NCI-H128 (cell line): ENCODE data around the gene KLF16.

ENCODE experiments used
- DNase-seq: peaks from one replicate; lab custom pipeline; 2025; ENCODE audit not compliant: unreplicated experiment; lab: John Stamatoyannopoulos, UW

KLF16 gene

DNA sequence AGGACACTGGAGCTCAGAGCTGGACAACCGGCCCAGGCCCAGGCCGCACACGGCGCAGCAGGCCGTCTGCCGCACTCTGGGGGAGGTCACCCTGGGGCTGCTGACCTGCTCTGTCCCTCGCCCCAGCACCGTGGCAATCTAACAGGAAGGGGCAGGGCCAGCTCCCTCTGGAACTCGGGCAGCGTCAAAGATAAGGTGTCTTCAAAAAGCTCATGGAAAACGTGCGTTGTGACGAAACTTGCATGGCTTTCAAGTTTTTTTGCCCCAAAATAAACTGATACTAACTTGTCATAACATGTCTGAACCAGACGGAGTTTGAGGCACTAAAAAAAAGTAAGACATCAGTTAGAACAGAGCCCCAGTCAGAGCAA is 39.1 kb downstream of the KLF16 start:
- no peak for DNase-seq

DNA sequence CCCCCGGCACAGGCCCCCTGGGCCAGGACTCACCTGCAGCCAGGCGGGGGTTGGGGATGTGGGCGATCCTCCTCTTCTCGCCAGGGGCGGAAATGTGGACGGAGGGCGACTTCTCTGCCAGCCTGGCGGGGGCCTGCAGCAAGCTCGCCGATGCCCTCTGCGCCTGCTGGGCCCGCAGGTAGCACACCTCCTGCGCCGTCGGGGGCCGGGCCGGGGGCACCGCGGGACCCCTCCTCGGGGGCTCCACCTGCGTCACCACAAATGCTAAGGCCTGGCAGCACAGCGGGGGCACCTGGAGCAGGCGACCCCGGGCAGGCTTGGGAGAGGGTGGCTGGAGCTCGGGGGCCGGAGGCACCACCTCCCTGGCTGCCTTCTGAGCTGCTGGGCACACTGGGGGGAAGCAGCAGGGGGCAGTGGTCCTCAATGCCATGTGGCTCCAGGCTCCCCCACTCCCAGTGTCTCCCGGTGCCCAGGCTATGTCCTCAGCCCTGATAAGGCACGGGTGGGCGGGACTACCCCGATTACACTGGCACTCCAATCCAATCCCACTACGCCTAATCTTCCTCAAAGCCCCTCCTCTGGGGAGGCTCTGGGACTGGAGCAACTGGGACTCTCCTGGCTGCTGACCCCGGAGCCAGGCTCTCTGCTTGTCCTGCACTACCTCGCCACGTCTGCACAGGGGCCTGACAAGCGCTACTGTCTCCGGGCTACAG is 39.7 kb downstream of the KLF16 start:
- no peak for DNase-seq

DNA sequence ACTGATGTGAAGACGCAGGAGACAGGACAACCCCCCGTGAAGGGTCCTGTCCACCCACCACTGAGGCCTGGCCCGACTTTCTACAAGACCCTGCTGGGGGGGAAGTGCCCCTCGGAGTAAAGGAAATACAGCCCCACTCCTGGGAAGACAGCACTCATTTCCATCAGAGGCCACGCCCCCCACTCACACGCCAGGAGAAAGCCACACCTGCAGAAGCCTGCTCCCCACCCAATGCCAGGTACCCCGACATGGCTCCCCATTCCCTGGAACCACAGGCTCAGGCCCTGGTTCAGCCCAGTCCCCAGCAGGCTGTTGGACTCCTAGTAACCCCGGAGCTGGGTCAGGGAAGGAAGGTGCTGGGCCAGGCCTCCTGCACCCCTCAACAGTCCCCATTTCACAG is 40.4 kb downstream of the KLF16 start:
- DNase-seq = no peak

DNA sequence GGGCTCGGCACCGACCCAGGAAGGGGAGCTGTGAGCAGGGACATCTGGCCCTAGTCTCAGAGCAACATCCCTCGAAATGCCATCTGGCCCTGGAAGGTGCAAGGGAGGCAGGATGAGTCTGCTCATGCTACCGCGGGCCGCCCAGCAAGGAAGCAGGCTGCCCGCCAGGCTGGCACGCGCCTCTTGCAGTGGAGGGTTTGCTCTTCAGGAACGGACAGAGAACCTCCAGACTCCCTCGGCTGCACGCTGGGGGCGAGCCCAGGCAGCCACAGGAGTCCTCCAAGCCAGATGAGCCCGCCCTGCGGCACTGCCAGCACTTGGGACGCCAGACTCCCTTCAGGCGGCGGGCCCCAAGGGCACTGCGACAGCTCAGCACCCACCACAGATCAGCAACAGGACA is 41.2 kb downstream of the KLF16 start:
- DNase-seq = no peak

DNA sequence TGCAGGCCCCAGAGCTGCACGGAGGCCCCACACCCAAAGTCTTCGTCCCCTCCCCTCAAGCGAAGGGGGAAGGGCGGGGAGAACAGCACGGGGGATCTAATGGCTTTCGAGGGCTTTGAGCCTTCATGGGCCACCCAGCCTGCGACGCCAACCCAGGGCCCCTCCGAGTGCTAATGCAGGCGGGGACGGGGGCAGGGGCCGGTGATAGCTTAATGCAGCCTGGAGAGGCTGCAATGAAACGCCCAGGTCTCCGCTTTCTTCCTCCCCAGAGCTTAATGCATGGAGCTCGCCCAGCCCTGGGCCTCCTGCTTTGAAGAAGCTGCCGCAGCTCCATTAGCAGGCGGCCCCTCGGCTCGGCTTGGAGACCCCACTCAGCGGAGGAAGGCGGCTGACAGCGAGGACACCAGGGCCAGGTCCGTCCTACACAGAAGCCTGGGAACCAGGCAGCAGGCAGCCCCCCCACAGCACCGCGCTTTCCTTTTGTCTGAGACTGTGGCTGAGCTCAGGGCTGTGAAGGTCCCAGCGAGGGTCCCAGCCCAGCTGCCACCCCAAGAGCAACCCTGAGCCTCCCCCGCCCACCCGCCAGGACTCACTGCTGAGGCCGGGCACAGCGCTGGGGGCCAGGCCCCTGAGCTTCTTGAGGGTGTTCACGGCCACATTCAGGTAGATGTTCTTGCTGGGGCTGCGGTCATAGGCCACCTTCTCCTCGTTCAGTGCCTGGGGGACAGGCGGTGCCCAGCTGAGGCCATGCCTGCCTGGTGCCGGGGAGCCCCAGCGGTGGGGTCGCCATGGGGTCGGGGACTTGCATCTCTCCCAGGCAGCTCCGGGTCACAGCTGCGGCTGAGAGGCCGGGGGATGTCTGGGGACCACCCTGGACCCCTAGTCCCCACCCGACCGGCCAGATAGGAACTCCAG is 43.8 kb downstream of the KLF16 start:
- no peak for DNase-seq

DNA sequence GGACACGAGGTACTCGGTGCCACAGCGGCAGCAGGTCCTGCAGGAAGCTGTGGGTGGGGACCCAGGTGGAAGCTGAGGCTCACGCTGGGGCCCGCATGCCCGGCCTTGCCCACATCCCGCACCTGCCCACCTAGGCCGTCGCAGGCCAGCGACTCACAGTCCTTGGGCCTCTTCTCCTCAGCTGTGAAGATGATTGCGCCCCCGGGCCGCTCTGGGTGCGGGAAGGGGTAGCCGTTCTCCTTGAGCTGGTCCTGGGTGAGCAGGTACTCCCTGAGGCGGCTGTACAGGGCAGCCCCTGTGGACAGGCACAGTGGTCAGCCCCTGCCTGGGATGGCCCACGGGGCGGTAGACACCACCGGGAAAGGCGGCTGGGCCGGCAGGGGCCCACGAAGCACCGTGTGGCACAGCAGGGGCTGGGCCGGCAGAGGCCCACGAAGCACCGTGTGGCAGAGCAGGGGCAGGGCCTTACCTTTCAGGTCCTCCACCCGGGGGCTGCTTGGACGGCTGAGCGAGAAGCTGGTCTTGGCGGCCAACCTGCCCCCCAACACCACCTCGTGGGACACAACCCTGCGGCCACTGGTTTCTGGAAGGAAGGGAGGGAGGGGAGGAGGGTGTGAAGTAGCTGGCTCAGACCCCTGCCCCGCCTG is 44.7 kb downstream of the KLF16 start:
- no peak for DNase-seq

DNA sequence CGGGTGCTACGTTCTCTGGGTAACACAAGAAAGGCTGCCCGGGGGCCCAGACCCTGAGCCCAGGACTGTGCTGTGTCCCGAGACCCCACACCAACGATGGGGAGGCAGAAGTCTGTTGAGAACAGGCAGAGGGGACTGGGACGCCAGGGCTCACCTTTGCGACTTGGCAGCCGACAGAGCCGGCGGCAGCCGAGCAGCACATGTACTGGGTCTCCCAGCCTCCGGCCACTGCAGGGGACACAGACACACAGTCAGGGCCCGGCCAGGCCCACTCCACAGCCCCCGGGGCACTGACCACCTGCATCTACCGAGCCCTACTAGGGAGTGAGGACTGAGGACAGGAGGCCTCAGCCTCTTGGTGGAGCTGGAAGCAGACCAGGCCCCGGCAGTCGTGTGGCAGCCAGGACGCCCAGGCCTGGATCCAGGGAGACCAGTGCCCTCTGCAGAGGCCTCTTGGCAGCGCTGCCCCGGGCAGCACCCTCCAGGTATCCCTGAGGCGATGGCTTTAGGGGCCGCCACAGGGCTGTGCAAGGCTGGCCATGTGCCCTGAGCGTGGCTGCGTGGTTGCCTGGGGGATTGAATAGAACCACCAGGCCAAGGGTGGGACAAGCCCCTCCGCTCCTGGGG is 45.7 kb downstream of the KLF16 start:
- DNase-seq = no peak

DNA sequence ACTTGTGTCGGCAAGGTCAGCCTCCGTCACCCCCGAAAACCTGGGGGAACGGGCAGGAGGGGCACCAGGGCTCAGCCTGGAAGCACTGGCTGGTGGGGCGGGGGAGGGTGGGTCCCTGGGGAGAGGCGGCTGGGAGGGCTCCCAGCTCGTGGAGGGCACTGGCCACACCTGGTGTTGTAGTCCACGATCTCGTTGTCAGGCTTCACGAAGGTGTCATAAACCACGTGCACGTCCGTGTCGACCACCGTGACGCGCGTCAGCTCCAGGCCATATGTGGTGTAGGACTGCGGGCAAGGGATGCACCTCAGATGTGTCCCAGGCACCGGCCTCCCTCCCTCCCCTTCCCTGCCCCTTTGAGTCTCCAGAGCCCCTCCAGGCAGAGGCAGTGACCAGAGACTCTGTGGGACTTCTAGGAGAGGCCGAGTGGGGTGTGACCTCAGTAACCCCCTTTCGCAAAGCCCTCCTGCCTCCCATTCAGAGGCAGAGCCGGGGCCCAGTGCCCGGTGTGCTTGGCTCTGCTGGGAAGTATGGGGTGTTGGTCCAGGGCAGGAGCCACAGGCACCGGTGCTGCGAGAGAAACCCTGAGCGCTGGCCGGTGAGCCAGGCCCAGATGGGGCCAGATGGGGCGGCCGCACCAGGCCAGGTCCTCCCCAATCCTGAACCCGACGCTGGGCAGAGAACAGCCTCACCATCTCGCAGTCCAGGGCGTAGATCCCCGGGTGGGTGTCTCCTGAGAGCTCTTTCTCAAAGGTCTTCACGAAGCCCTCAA is 46.7 kb downstream of the KLF16 start:
- no peak for DNase-seq

DNA sequence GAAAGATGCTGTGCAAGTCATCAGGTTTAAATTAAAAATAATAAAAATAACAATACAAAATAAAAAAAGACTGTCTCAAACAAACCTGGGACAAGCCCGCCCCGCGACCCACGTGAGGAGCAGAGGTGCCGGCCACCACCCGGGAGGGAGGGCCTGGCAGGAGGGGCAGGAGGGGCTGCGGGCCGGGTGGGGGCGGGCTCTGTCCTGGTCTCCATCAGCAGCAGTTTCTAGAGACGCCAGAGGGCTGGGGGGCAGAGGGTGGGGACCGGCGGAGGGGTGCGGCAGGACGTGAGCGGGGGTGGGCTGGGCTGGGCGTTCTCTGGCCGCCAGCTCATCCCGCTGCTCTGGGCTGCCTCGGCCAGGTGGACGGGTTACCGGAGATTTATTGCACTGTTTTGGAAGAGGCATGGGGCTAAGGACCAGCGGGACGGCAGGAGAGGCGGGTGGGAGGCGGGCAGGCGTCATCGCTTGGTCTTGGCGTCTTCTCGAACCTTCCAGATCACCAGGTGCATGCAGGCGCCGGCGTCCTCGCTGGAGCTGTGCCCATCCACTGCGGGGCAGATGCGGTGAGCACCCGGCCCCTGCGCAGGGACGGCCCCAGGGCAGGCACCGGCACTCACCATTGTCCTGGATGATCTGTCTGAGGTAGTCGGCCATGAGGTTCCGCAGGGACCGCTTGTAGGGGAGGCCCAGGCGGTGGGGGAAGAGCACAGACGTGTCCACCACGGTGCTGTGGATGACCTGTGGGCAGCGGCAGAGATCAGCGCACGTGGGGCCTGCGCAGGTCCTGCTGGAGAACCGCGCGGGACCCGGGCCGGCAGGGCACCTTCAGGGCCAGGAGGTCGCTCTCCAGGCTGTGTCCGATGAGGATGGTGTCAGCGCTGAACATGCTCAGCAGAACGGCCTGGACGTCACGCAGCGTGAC is 47.5 kb downstream of the KLF16 start:
- DNase-seq = no peak

DNA sequence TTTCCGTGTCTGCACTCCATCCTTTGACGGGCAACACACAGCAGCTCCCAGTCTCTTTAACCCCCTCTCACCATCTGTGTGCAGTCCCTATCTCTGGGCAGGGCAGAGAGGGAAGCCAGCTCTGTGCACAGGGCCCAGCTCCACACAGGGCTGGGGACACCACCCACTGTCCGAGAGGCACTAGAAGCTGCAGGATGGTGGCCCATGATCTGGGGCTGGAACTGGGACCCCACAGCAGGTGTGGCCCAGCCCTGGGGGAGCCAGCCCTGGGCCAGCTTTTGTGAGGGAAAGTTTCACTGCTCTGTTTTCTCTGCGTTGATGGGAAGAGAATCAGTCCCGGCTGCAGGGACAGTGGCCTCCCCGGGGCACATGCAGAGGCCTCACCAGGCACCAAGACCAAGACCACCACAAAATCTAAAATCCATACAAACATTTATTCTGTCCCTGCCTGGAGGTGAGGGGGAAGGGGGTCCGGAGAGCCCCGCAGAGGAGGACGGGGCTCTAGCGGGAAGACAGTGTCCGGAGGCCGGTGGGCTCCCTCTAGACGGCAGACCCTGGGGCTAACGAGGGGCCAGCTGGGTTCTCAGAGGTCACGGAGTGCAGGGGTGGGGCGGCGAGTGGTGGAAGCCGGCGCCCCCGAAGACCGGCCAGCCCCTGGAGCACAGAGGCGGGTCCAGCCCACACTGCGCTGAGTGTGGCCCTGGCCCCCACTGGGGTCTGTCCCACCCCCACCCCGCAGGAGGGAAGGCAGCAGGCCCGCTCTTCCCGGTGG is 48.4 kb downstream of the KLF16 start:
- no peak for DNase-seq

DNA sequence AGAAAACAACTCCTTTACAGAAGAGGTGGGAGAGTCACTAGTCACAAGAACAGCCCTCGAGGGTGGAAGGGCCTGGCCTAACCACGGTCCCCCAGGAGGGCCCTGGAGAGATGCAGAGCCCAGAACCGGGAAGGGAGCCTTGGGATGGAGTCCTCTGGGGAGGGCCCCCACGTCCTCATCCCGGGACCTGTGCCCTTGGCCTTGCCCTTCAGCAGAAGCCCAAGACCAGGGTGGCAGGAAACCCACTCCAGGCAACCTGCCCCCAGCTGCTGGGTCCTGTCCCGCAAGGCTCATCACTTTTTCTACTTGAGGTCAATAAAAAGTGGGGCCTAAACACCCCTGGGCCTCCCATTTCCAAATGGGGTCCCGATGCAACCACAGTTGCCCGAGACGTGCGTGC is 49.0 kb downstream of the KLF16 start:
- DNase-seq = no peak

DNA sequence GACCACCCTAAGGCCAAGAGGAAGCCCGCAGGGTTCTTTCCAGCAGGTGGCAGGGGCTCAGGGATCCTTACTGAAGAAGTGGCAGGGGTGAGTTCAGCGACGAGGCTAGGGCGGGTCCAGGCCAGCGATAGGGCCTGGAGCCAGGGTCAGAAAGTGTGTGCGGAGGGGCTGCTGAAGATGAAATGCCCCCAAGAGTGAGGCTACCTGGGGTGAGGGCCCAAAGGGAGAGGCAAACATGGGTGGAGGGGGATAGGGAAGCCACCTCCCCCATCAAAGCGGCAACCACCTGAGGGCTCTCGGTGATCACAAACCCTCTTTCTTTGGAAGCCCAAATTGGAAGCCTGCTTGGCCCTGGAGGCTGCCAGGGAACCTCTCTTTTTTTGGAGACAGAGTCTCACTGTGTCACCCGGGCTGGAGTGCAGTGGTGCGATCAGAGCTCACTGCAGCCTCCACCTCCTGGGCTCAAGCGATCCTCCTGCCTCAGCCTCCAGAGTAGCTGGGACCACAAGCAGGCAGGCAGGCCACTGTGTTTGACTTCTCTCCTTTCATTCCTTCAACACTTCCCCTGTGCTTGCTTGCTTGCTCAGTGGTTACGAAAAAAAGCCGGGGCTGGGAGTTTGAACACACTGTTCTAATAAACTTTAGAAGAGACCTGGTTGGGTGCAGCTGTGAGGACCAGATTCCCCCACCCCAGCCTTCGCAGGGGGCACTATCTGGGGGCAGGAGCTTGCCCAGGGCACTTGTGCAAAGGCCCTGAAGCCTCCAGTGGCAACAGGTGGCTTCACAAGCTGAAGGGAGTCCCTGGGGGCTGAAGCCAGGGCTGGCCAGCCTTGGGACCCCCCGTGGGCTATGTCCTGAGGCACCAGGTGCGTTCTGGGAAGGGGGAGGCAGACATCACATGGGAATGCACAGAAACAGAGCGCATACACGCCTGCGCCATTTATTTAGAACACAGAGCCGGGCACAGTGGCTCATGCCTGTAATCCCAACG is 49.9 kb downstream of the KLF16 start:
- no peak for DNase-seq

DNA sequence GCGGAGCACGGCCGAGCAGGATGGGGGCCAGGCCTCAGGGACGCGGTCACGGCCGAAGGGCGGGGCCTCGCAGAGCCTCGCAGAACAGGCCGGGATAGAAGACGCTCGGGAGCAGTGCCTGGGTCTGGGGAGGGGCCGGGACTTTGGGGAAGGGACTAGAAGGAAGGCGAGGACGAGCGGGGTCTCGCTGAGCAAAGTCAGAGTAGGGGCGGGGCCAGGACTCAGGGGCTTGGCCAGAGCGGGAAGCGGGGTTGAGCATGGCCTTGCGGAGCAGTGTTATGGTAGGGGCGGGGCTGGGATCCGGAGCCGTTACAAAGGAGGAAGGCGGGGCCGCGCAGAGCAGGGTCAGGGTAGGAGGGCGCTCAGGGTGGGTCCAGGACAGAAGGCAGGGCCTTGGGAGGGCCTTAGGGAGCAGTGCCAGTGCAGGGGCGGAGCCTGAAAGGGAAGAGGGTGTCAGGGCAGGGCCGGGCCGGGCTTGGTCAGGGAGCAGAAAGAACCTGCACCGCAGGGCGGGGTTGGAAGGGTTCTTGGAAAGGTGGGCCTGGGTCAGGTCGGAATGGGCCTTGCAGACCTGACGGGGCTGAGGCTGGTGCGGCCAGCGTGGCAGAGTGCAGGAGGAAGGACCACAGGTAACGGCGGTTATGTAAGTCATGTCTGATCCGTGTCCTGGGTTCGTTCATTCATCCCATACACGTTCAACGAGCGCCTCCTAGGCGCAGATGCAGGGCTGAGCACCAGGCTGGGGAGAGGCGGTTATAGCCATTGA is 50.8 kb downstream of the KLF16 start:
- peak; percentile 52 for DNase-seq

DNA sequence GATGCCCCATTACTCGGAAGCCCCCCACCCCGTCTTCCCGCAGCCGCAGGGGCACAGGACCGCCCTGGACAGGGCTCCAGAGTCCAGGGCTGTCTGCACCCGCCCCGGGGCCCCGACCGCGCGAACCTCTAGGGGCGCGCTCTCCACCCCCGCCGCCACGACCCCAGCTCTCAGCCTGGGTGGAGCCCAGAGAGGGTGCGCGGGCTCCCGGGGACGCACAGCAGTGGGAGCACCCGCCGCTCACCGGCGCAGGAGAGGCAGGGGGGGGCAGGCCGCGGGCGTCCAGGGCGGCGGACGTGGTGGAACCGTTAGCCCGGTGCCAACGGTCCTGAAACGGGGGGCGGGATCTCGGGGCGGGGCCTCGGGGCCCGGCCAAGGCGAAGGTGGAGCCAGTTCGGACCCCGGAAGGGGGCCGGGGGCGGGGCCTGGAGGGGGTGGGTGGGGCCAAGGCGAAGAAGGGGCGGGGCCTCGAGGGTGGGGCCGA is 51.4 kb downstream of the KLF16 start, which contains the start of gene ATP8B3:
Gene ATP8B3, minus strand, starts transcription at position 335 of the 484 bp plus-strand sequence. CDS start 540 bp downstream, outside the sequence.
- no peak for DNase-seq

DNA sequence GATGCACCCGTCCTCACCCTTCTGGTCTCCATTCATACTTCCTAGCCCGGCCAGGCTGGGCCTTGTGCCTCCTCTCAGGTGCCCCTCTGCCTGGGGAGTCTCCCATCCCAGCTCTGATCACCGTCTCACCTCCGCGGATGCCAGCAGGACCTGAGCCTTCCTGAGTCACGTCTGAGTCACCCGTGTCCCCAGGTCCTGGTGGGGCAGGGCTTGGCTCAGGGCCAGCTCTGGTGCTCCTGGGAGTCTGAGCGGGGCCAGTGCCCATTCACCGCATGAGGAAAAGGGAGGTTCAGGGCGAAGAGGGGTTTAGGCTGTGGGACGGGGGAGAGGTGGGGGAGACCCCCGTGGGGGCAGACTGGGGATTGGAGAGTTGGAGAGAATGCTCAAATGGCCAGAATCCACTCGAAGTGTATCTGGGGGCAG is 51.9 kb downstream of the KLF16 start:
- DNase-seq = no peak

DNA sequence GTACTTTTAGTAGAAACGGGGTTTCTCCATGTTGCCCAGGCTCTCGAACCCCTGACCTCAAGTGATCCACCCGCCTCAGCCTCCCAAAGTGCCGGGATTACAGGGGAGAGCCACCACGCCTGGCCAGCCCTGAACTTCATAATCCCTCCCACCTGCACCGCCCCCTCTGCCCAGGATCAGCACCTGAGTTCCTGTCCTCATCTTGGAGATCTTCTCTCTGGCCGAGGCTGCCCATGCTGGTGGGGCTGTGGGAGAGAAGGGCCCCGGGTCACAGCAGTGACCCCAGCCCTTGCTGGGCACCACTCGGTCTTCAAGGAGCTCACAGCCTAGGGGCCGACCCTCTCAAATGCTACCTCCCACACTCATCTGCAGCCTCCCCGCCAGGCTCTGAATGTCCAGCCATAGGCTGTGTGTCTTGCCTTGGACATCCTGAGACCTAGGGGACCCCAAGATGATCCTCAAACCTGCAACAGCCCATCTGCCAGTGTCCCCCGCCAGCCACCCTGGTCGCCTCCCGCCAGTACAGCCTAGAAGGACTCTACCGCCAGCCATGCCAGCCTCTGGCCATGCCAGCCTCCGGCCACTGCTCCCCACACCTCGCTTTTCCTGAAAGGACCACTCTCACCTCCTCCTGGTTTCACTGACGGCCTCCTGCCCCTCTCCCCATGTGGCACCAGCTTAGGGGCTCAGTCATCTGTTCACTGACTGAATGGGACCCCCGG is 52.8 kb downstream of the KLF16 start:
- DNase-seq = no peak
